HG03025 (cell line): ENCODE data around the gene UCN.
"Not testable (repeated sequence)": the region's sequence is repeated elsewhere in the genome, so short reads cannot be mapped to it uniquely, and the experiment has no call there.

Experiments used
- ATAC-seq: cut with Tn5 transposase; IDR thresholded peaks from one replicate; pipeline ENCODE4 v1.9.1; 2021; ENCODE audit warnings: mild to moderate bottlenecking, moderate library complexity; ENCODE audit not compliant: unreplicated experiment, low FRiP score

The UCN gene

GRCh38 chr2:27290549-27290948 lies 17.7 kb downstream of the UCN start:
- ATAC-seq = no peak

GRCh38 chr2:27288610-27289009 lies 19.6 kb downstream of the UCN start:
- ATAC-seq = no peak

GRCh38 chr2:27285481-27285880 lies 22.8 kb downstream of the UCN start:
- ATAC-seq = no peak

GRCh38 chr2:27284996-27285395 lies 23.2 kb downstream of the UCN start:
- ATAC-seq = no peak

- ATAC-seq = no peak
Measured at GRCh38 chr2:27282892-27283291, 25.4 kb downstream of the UCN start.

GRCh38 chr2:27281855-27282559 lies 26.2 kb downstream of the UCN start, which contains the start of gene TRIM54:
TSS of gene TRIM54 (plus strand) at chr2:27282429. CDS start at chr2:27282732, 303 bp downstream.
- ATAC-seq = no peak

GRCh38 chr2:27281442-27281841 lies 26.8 kb downstream of the UCN start:
- ATAC-seq = no peak

- no peak for ATAC-seq
Measured at GRCh38 chr2:27280826-27281225, 27.4 kb downstream of the UCN start.

- ATAC-seq = no peak
Measured at GRCh38 chr2:27278010-27278409, 30.2 kb downstream of the UCN start.

- ATAC-seq = no peak
Measured at GRCh38 chr2:27275211-27276150, 32.8 kb downstream of the UCN start, which contains the start of gene DNAJC5G. TSS of gene DNAJC5G (plus strand) at chr2:27275433. CDS start at chr2:27276729, 1,296 bp downstream.

GRCh38 chr2:27272537-27273522 lies 35.4 kb downstream of the UCN start:
- not testable (repeated sequence) for ATAC-seq

GRCh38 chr2:27271631-27272340 lies 36.5 kb downstream of the UCN start:
- ATAC-seq = no peak

GRCh38 chr2:27270670-27271069 lies 37.6 kb downstream of the UCN start:
- ATAC-seq = no peak

- ATAC-seq = no peak
Measured at GRCh38 chr2:27270131-27270530, 38.1 kb downstream of the UCN start.

GRCh38 chr2:27268296-27268695 lies 39.9 kb downstream of the UCN start:
- not testable (repeated sequence) for ATAC-seq

GRCh38 chr2:27265536-27265870 lies 42.7 kb downstream of the UCN start:
- no peak for ATAC-seq

GRCh38 chr2:27264753-27265535 lies 43.3 kb downstream of the UCN start:
- ATAC-seq = no peak

GRCh38 chr2:27264253-27264752 lies 43.9 kb downstream of the UCN start:
- no peak for ATAC-seq
